ENCODE results near the gene ATOH8.
A peak's percentile ranks its signal among the peaks of the same experiment; 100 is the strongest.

The ATOH8 gene

GRCh38 chr2:85786444-85786843 is 32.7 kb downstream of the ATOH8 start:
- no peak for DNase-seq (ENCODE audit: low spot score)
- no peak for TF ChIP-seq CTCF (IDR thresholded peaks at IDR 0.05)
- H3K27ac ChIP-seq = peak overlapping the region in 1 of 2 donors; percentile 66
- H3K4me3 ChIP-seq = no peak overlapping the region

- H3K27ac ChIP-seq = peak overlapping the region in 1 of 2 donors; percentile 66
- DNase-seq (ENCODE audit: low spot score) = no peak
Observed at GRCh38 chr2:85786865-85787264, 33.1 kb downstream of the ATOH8 start.

GRCh38 chr2:85787282-85787980 is 33.6 kb downstream of the ATOH8 start:
- peak overlapping the region in 1 of 2 donors; percentile 66 for H3K27ac ChIP-seq
- no peak for DNase-seq (ENCODE audit: low spot score)
- TF ChIP-seq CTCF (IDR thresholded peaks at IDR 0.05) = no peak

More at GRCh38 chr2:85786865-85787264, 33.1 kb downstream of the ATOH8 start:
- no peak overlapping the region for H3K4me3 ChIP-seq
- TF ChIP-seq CTCF (IDR thresholded peaks at IDR 0.05) = no peak

GRCh38 chr2:85787981-85788340 is 34.2 kb downstream of the ATOH8 start:
- no peak for TF ChIP-seq CTCF (IDR thresholded peaks at IDR 0.05)
- Histone ChIP-seq H3K27ac (peak overlapping the region in 1 of 2 donors; percentile 66), H3K4me3 (no peak overlapping the region)
- DNase-seq (ENCODE audit: low spot score) = no peak

More at GRCh38 chr2:85787282-85787980, 33.6 kb downstream of the ATOH8 start:
- no peak overlapping the region for H3K4me3 ChIP-seq

GRCh38 chr2:85788603-85789002 is 34.8 kb downstream of the ATOH8 start:
- no peak overlapping the region for H3K4me3 ChIP-seq
- TF ChIP-seq CTCF (IDR thresholded peaks at IDR 0.05) = no peak
- peak overlapping the region in 1 of 2 donors; percentile 66 for H3K27ac ChIP-seq
- no peak for DNase-seq (ENCODE audit: low spot score)

- H3K4me3 ChIP-seq = no peak overlapping the region
- peak overlapping the region in 1 of 2 donors; percentile 66 for H3K27ac ChIP-seq
- DNase-seq (ENCODE audit: low spot score) = no peak
- TF ChIP-seq CTCF (IDR thresholded peaks at IDR 0.05) = no peak
Observed at GRCh38 chr2:85789271-85789670, 35.5 kb downstream of the ATOH8 start.

- no peak for DNase-seq (ENCODE audit: low spot score)
- Histone ChIP-seq H3K27ac (peak overlapping the region in 1 of 2 donors; percentile 12), H3K4me3 (no peak overlapping the region)
- no peak for TF ChIP-seq CTCF (IDR thresholded peaks at IDR 0.05)
Observed at GRCh38 chr2:85790032-85790431, 36.2 kb downstream of the ATOH8 start.
